H9 (cell line): ENCODE data around the gene SLC7A14. TPM values are rescaled to one million over a fixed set of nuclear protein-coding genes. Genes with fewer than 3 reads are reported as not detected.

Experiments used
- DNase-seq: peaks from one replicate; pipeline ENCODE4 v3.0.0-alpha.2; 2017
- H2AFZ ChIP-seq: one replicate; pipeline ENCODE4 v1.6.1; 2013; ENCODE audit warnings: mild to moderate bottlenecking, low read length, control low read depth, moderate library complexity
- H2AK5ac ChIP-seq: 2 replicates; pipeline ENCODE4 v1.6.1; 2013; ENCODE audit warnings: low read length, control low read depth, mixed read lengths; ENCODE audit not compliant: insufficient read length
- H2BK120ac ChIP-seq: one replicate; pipeline ENCODE4 v1.6.1; 2013; ENCODE audit warnings: low read depth, mild to moderate bottlenecking, low read length, control low read depth, inconsistent platforms; ENCODE audit not compliant: poor library complexity, severe bottlenecking
- H2BK12ac ChIP-seq: 2 replicates; pipeline ENCODE4 v1.6.1; 2013; ENCODE audit warnings: low read length, control low read depth, mixed read lengths, low read depth; ENCODE audit not compliant: insufficient read length
- H2BK15ac ChIP-seq: 2 replicates; pipeline ENCODE4 v1.6.1; 2013; ENCODE audit warnings: low read depth, low read length, control low read depth
- H2BK20ac ChIP-seq: one replicate; pipeline ENCODE4 v1.6.1; 2013; ENCODE audit warnings: low read depth, mild to moderate bottlenecking, low read length, control low read depth, inconsistent platforms; ENCODE audit not compliant: poor library complexity, severe bottlenecking
- H2BK5ac ChIP-seq: 2 replicates; pipeline ENCODE4 v1.6.1; 2013; ENCODE audit warnings: low read length, control low read depth, mixed read lengths; ENCODE audit not compliant: insufficient read length
- H3K14ac ChIP-seq: 2 replicates; pipeline ENCODE4 v1.6.1; 2013; ENCODE audit warnings: low read length, control low read depth; ENCODE audit not compliant: insufficient read depth
- H3K18ac ChIP-seq: 2 replicates; pipeline ENCODE4 v1.6.1; 2013; ENCODE audit warnings: low read depth, mild to moderate bottlenecking, mixed read lengths, low read length, control low read depth; ENCODE audit not compliant: insufficient read length
- H3K23ac ChIP-seq: 2 replicates; pipeline ENCODE4 v1.6.1; 2013; ENCODE audit warnings: low read length, control low read depth, mixed read lengths, low read depth; ENCODE audit not compliant: insufficient read length
- H3K23me2 ChIP-seq: 2 replicates; pipeline ENCODE4 v1.6.1; 2013; ENCODE audit warnings: low read depth, mild to moderate bottlenecking, mixed read lengths, low read length, control low read depth; ENCODE audit not compliant: insufficient read length, poor library complexity, severe bottlenecking
- H3K27ac ChIP-seq: 2 replicates; pipeline ENCODE4 v1.5.1; 2013; ENCODE audit warnings: low read length, control low read depth, mixed read lengths, low read depth; ENCODE audit not compliant: insufficient read length
- H3K27me3 ChIP-seq: 2 replicates; pipeline ENCODE4 v1.6.1; 2013; ENCODE audit warnings: low read length, control low read depth, inconsistent platforms; ENCODE audit not compliant: insufficient read depth
- H3K4ac ChIP-seq: 2 replicates; pipeline ENCODE4 v1.6.1; 2013; ENCODE audit warnings: low read depth, mild to moderate bottlenecking, control low read depth, inconsistent platforms, low read length, moderate library complexity
- H3K4me1 ChIP-seq: 2 replicates; pipeline ENCODE4 v1.6.1; 2013; ENCODE audit warnings: low read length, control low read depth, inconsistent platforms; ENCODE audit not compliant: insufficient read depth
- H3K4me2 ChIP-seq: 2 replicates; pipeline ENCODE4 v1.6.1; 2013; ENCODE audit warnings: low read length, control low read depth, mixed read lengths; ENCODE audit not compliant: insufficient read length, insufficient read depth
- H3K56ac ChIP-seq: 2 replicates; pipeline ENCODE4 v1.6.1; 2013; ENCODE audit warnings: low read depth, mild to moderate bottlenecking, mixed read lengths, low read length, control low read depth; ENCODE audit not compliant: insufficient read length
- H3K79me1 ChIP-seq: 2 replicates; pipeline ENCODE4 v1.6.1; 2013; ENCODE audit warnings: low read depth, mild to moderate bottlenecking, moderate library complexity, low read length, control low read depth, inconsistent platforms; ENCODE audit not compliant: insufficient read depth, poor library complexity, severe bottlenecking
- H3K79me2 ChIP-seq: 2 replicates; pipeline ENCODE4 v1.6.1; 2013; ENCODE audit warnings: low read length, control low read depth, inconsistent platforms; ENCODE audit not compliant: insufficient read depth
- H3K9ac ChIP-seq: 2 replicates; pipeline ENCODE4 v1.6.1; 2013; ENCODE audit warnings: low read length, control low read depth, mixed read lengths; ENCODE audit not compliant: insufficient read length; ENCODE audit errors: extremely low read depth
- H3K9me3 ChIP-seq: one replicate; pipeline ENCODE4 v1.6.1; 2013; ENCODE audit warnings: low read depth, low read length, inconsistent platforms; ENCODE audit not compliant: control insufficient read depth
- H3T11ph ChIP-seq: one replicate; pipeline ENCODE4 v1.6.1; 2013; ENCODE audit warnings: mild to moderate bottlenecking, low read length, control low read depth, inconsistent platforms
- H4K20me1 ChIP-seq: one replicate; pipeline ENCODE4 v1.6.1; 2013; ENCODE audit not compliant: control insufficient read depth, insufficient read length, insufficient read depth
- H4K5ac ChIP-seq: 2 replicates; pipeline ENCODE4 v1.6.1; 2013; ENCODE audit warnings: low read depth, mild to moderate bottlenecking, mixed read lengths, low read length, control low read depth; ENCODE audit not compliant: insufficient read length
- H4K8ac ChIP-seq: replicated peaks from 2 replicates; pipeline ENCODE4 v1.6.1; 2013; ENCODE audit warnings: low read length, control low read depth, mixed read lengths, low read depth; ENCODE audit not compliant: insufficient read length
- H4K91ac ChIP-seq: 2 replicates; pipeline ENCODE4 v1.6.1; 2013; ENCODE audit warnings: low read depth, mild to moderate bottlenecking, moderate library complexity, mixed read lengths, low read length, control low read depth; ENCODE audit not compliant: insufficient read length
- H3K27ac Mint-ChIP-seq, 3 experiments: 2 replicates in 2 of 3; 3 replicates in 1 of 3; pipeline ENCODE4 v1.8.0; 2020 to 2021; ENCODE audit warnings: mixed read lengths in 3 of 3, mild to moderate bottlenecking in 1 of 3, moderate library complexity in 1 of 3
- H3K27me3 Mint-ChIP-seq: 2 replicates; pipeline ENCODE4 v1.8.0; 2021; ENCODE audit warnings: low read depth, mild to moderate bottlenecking, moderate library complexity, mixed read lengths
- H3K36me3 Mint-ChIP-seq, 3 experiments: 2 replicates in 2 of 3; 3 replicates in 1 of 3; pipeline ENCODE4 v1.8.0; 2020 to 2021; ENCODE audit warnings: low read depth in 3 of 3, mixed read lengths in 3 of 3; ENCODE audit not compliant: insufficient read depth in 1 of 3
- H3K4me1 Mint-ChIP-seq, 2 experiments: 2 replicates each; pipeline ENCODE4 v1.8.0; 2020; ENCODE audit warnings: mixed read lengths in 2 of 2
- H3K4me3 Mint-ChIP-seq, 2 experiments: 2 replicates in 1 of 2; 3 replicates in 1 of 2; pipeline ENCODE4 v1.8.0; 2020 to 2021; ENCODE audit warnings: mild to moderate bottlenecking in 2 of 2, mixed read lengths in 2 of 2, moderate library complexity in 1 of 2
- H3K9me3 Mint-ChIP-seq, 2 experiments: 2 replicates in 1 of 2; 3 replicates in 1 of 2; pipeline ENCODE4 v1.8.0; 2020; ENCODE audit warnings: mild to moderate bottlenecking in 2 of 2, mixed read lengths in 2 of 2, moderate library complexity in 1 of 2
- WGBS: extraction: QIAGEN DNeasy Blood & Tissue Kit; methylation state at CpG from one replicate; pipeline ENCODE4 v1.1.7; 2013; ENCODE audit warnings: missing lambda C conversion rate, low lambda C conversion rate, mixed read lengths; ENCODE audit not compliant: insufficient read length; ENCODE audit errors: extremely low coverage; 5-methylcytosine and 5-hydroxymethylcytosine counted together
- total RNA-seq: library from RNA; stranded (reverse); gene quantifications from 2 replicates; pipeline ENCODE4 v1.2.1, GENCODE V29; 2021
- TF ChIP-seq, protein P1 (sequence below): fragments of 200-600 bp; sonication (generic); conservative IDR thresholded peaks from 3 replicates; pipeline ENCODE4 v1.8.0; 2021; ENCODE audit warnings: antibody characterized with exemption, mild to moderate bottlenecking

Gene SLC7A14
- total RNA-seq, 1 experiment from 2014 or later, result 0.42 TPM

DNA sequence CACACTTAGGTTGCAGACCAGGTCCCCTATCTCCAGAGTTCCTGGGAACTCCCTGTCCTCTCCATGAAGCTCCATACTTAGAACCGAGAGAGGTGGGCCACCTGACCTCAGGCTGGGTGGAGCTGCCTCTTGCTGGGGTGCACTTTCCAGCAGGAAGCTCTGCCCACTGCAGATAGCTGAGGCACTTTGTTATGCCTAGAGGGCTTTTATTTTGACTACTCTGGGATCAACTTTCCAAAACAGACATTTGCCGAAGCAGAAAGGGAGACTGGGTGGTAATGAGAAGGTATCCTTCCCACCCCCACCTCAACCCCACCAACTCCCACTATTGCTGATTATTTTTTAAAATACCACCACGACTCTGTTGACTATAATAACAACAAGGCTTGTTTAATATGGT is 112.5 kb downstream of the SLC7A14 start:
- H2AK5ac ChIP-seq, result no peak overlapping the region
- no CpG with 5 or more reads among the region's 3 CpGs for WGBS
- no peak overlapping the region for H2BK15ac ChIP-seq

More for the DNA sequence above, 112.5 kb downstream of the SLC7A14 start:
- no peaks in the 10 kb centered on the region for H3K36me3 Mint-ChIP-seq
- DNase-seq, result no peak
- H3K4me3 Mint-ChIP-seq, result no peak overlapping the region
- no peak overlapping the region for H2BK5ac ChIP-seq
- no peaks in the 10 kb centered on the region for H3K9me3 Mint-ChIP-seq
- H3K23me2 ChIP-seq, result no peaks in the 10 kb centered on the region
- no peak overlapping the region for H4K91ac ChIP-seq
- no peaks in the 10 kb centered on the region for H3K9me3 ChIP-seq
- H3K79me1 ChIP-seq, result no peaks in the 10 kb centered on the region
- no peak overlapping the region for H3K27ac ChIP-seq
- no peak overlapping the region for H4K5ac ChIP-seq
- H3K9ac ChIP-seq, result no peak overlapping the region
- H3K27me3 Mint-ChIP-seq, result no peaks in the 10 kb centered on the region
- no peak overlapping the region for H3K4ac ChIP-seq
- no peaks in the 10 kb centered on the region for H4K20me1 ChIP-seq
- no peaks in the 10 kb centered on the region for H3K27me3 ChIP-seq
- H3K4me1 ChIP-seq, result no peaks in the 10 kb centered on the region
- no peak overlapping the region for H3T11ph ChIP-seq
- TF ChIP-seq, protein P1, sequence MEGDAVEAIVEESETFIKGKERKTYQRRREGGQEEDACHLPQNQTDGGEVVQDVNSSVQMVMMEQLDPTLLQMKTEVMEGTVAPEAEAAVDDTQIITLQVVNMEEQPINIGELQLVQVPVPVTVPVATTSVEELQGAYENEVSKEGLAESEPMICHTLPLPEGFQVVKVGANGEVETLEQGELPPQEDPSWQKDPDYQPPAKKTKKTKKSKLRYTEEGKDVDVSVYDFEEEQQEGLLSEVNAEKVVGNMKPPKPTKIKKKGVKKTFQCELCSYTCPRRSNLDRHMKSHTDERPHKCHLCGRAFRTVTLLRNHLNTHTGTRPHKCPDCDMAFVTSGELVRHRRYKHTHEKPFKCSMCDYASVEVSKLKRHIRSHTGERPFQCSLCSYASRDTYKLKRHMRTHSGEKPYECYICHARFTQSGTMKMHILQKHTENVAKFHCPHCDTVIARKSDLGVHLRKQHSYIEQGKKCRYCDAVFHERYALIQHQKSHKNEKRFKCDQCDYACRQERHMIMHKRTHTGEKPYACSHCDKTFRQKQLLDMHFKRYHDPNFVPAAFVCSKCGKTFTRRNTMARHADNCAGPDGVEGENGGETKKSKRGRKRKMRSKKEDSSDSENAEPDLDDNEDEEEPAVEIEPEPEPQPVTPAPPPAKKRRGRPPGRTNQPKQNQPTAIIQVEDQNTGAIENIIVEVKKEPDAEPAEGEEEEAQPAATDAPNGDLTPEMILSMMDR, result no peak
- H3K27ac Mint-ChIP-seq, result no peak overlapping the region
- peaks cover 29 to 36% of the 10 kb centered on the region in 2 experiments for H3K4me1 Mint-ChIP-seq
- no peak overlapping the region for H2BK20ac ChIP-seq
- no peak overlapping the region for H3K4me2 ChIP-seq
- H3K14ac ChIP-seq, result no peak overlapping the region
- no peak overlapping the region for H2BK120ac ChIP-seq
- H3K18ac ChIP-seq, result no peak overlapping the region
- no peaks in the 10 kb centered on the region for H3K79me2 ChIP-seq
- no peak overlapping the region for H3K23ac ChIP-seq
- no peak overlapping the region for H2AFZ ChIP-seq
- H2BK12ac ChIP-seq, result no peak overlapping the region
- H4K8ac ChIP-seq, result no peak overlapping the region
- H3K56ac ChIP-seq, result no peak overlapping the region
